SK-N-SH (cell line): ENCODE data around the gene FXYD5. TPM values are rescaled to one million over a fixed set of nuclear protein-coding genes. Genes with fewer than 3 reads are reported as not detected.

Experiments used
- CTCF ChIA-PET: fragments of 300-600, 350-600 bp; formaldehyde crosslinking; extraction: SDS; loops from one replicate; lab custom pipeline; 2021; lab: Yijun Ruan, JAX
- POLR2A ChIA-PET: fragments of 350-600 bp; sonication (Branson Sonifier 250); formaldehyde crosslinking; extraction: SDS; loops from one replicate; lab custom pipeline; 2020; ENCODE audit warnings: antibody characterized with exemption, inconsistent platforms; lab: Yijun Ruan, JAX
- DNase-seq: peaks from one replicate; pipeline ENCODE4 v3.0.0; 2012
- H2AFZ ChIP-seq: fragments of 200-600 bp; sonication (generic); 2 replicates; pipeline ENCODE4 v1.8.1; 2016; ENCODE audit warnings: antibody characterized with exemption, mild to moderate bottlenecking, low read depth
- H3F3A ChIP-seq: fragments of 200-600 bp; sonication (generic); replicated peaks from 2 replicates; pipeline ENCODE3; 2016; ENCODE audit warnings: antibody characterized with exemption, mild to moderate bottlenecking; ENCODE audit not compliant: insufficient read depth
- H3K27ac ChIP-seq, 2 experiments: fragments of 200-500 bp in 1 of 2; fragments of 200-600 bp in 1 of 2; sonication (Bioruptor generic) in 1 of 2; sonication (generic), shearing (Covaris generic) in 1 of 2; 2 replicates each; pipeline versions ENCODE4 v1.5.1 to v1.6.1; 2014 to 2016; ENCODE audit warnings: low read depth in 2 of 2, inconsistent platforms in 1 of 2, low read length in 1 of 2, mild to moderate bottlenecking in 1 of 2, mixed read lengths in 1 of 2
- H3K27me3 ChIP-seq: fragments of 200-600 bp; sonication (generic), shearing (Covaris generic); 2 replicates; pipeline ENCODE4 v1.6.1; 2016; ENCODE audit warnings: mixed run types; ENCODE audit not compliant: insufficient read depth
- H3K36me3 ChIP-seq, 2 experiments: fragments of 200-500 bp in 1 of 2; fragments of 200-600 bp in 1 of 2; sonication (Bioruptor generic) in 1 of 2; sonication (generic) in 1 of 2; replicated peaks in 1 of 2; 2 replicates each; pipeline versions ENCODE3 to v1.5.1; 2014 to 2016; ENCODE audit warnings: low read length in 1 of 2, mild to moderate bottlenecking in 1 of 2; ENCODE audit not compliant: insufficient read depth in 2 of 2, control insufficient read depth in 1 of 2
- H3K4me1 ChIP-seq, 2 experiments: fragments of 200-500 bp in 1 of 2; fragments of 200-600 bp in 1 of 2; sonication (Bioruptor generic) in 1 of 2; sonication (generic), shearing (Covaris generic) in 1 of 2; 2 replicates each; pipeline versions ENCODE4 v1.5.1 to v1.6.1; 2014 to 2016; ENCODE audit warnings: low read depth in 1 of 2, low read length in 1 of 2, mixed run types in 1 of 2; ENCODE audit not compliant: insufficient read depth in 2 of 2, control insufficient read depth in 1 of 2
- H3K4me2 ChIP-seq: fragments of 200-600 bp; sonication (generic), shearing (Covaris generic); 2 replicates; pipeline ENCODE4 v1.6.1; 2017; ENCODE audit warnings: mixed run types
- H3K4me3 ChIP-seq, 2 experiments: fragments of 200-500 bp in 1 of 2; fragments of 200-600 bp in 1 of 2; sonication (Bioruptor generic) in 1 of 2; sonication (generic), shearing (Covaris generic) in 1 of 2; 2 replicates each; pipeline versions ENCODE4 v1.5.1 to v1.8.1; 2014 to 2016; ENCODE audit warnings: low read depth in 2 of 2, inconsistent platforms in 1 of 2, low read length in 1 of 2, mild to moderate bottlenecking in 1 of 2, mixed read lengths in 1 of 2, moderate library complexity in 1 of 2
- H3K79me2 ChIP-seq: fragments of 200-600 bp; sonication (generic); 2 replicates; pipeline ENCODE4 v1.8.1; 2017; ENCODE audit warnings: mild to moderate bottlenecking; ENCODE audit not compliant: insufficient read depth
- H3K9ac ChIP-seq: fragments of 200-600 bp; sonication (generic); 2 replicates; pipeline ENCODE4 v1.6.1; 2017; ENCODE audit warnings: mixed run types
- H3K9me2 ChIP-seq: fragments of 200-600 bp; sonication (generic); 2 replicates; pipeline ENCODE4 v1.6.1; 2017; ENCODE audit warnings: mixed run types
- H3K9me3 ChIP-seq: fragments of 200-600 bp; sonication (generic); 2 replicates; pipeline ENCODE4 v1.6.1; 2017; ENCODE audit warnings: mixed run types, mild to moderate bottlenecking, moderate library complexity
- H4K20me1 ChIP-seq: fragments of 200-600 bp; sonication (generic); 2 replicates; pipeline ENCODE4 v1.6.1; 2017; ENCODE audit warnings: mild to moderate bottlenecking, mixed run types; ENCODE audit not compliant: insufficient read depth
- CHD2 ChIP-seq: fragments of 150-350 bp; IDR thresholded peaks from 2 replicates; pipeline ENCODE4 v1.6.1; 2018; ENCODE audit warnings: low read length; ENCODE audit not compliant: partially characterized antibody
- ELF1 ChIP-seq: IDR thresholded peaks from 2 replicates; pipeline ENCODE4 v1.4.0; 2012
- EP300 ChIP-seq, 2 experiments: IDR thresholded peaks; 2 replicates each; pipeline versions ENCODE4 v1.4.0 to v1.6.1; 2012; ENCODE audit warnings: borderline replicate concordance in 1 of 2, low read depth in 1 of 2, low read length in 1 of 2
- EZH2phosphoT487 ChIP-seq: fragments of 200-600 bp; sonication (generic); IDR thresholded peaks from 2 replicates; pipeline ENCODE4 v1.6.1; 2017; ENCODE audit warnings: low read depth, mixed run types, mild to moderate bottlenecking, antibody characterized with exemption, moderate library complexity, borderline replicate concordance
- FOSL2 ChIP-seq: IDR thresholded peaks from 2 replicates; pipeline ENCODE4 v1.4.0; 2012; ENCODE audit warnings: low read depth, mild to moderate bottlenecking, moderate library complexity, borderline replicate concordance
- FOXJ3 ChIP-seq: sonication (generic); formaldehyde crosslinking; IDR thresholded peaks from 2 replicates; pipeline ENCODE4 v1.5.1; 2020; ENCODE audit warnings: mild to moderate bottlenecking, missing genetic modification reagents
- MEF2A ChIP-seq: IDR thresholded peaks from 2 replicates; pipeline ENCODE4 v1.4.0; 2012; ENCODE audit warnings: low read depth, borderline replicate concordance
- MXI1 ChIP-seq: IDR thresholded peaks from 2 replicates; pipeline ENCODE4 v1.6.1; 2012; ENCODE audit warnings: mild to moderate bottlenecking, low read depth, low read length, improper control_type of control experiment
- NFIC ChIP-seq: IDR thresholded peaks from 2 replicates; pipeline ENCODE4 v1.4.0; 2012; ENCODE audit warnings: borderline replicate concordance
- POLR2AphosphoS5 ChIP-seq: IDR thresholded peaks from 2 replicates; pipeline ENCODE4 v1.6.1; 2012; ENCODE audit warnings: low read depth, low read length
- RAD21 ChIP-seq: IDR thresholded peaks from 2 replicates; pipeline ENCODE4 v1.6.1; 2012; ENCODE audit warnings: mild to moderate bottlenecking, low read length
- REST ChIP-seq: IDR thresholded peaks from 2 replicates; pipeline ENCODE4 v1.6.1; 2012; ENCODE audit warnings: mild to moderate bottlenecking, low read depth, low read length, moderate library complexity
- SIN3A ChIP-seq: IDR thresholded peaks from 2 replicates; pipeline ENCODE4 v1.6.1; 2012; ENCODE audit warnings: low read depth, mild to moderate bottlenecking, low read length, moderate library complexity, borderline replicate concordance
- SMC3 ChIP-seq: IDR thresholded peaks from 2 replicates; pipeline ENCODE4 v1.6.1; 2012; ENCODE audit warnings: low read depth, low read length, improper control_type of control experiment
- TCF12 ChIP-seq: IDR thresholded peaks from 2 replicates; pipeline ENCODE4 v1.4.0; 2012
- USF2 ChIP-seq: fragments of 150-350 bp; IDR thresholded peaks from 2 replicates; pipeline ENCODE4 v1.6.1; 2017; ENCODE audit warnings: antibody characterized with exemption, low read length, low read depth, borderline replicate concordance
- YY1 ChIP-seq: IDR thresholded peaks from 2 replicates; pipeline ENCODE4 v1.4.0; 2012; ENCODE audit warnings: low read depth, mild to moderate bottlenecking
- WGBS: methylation state at CpG from one replicate; pipeline ENCODE4 v1.1.6; 2017; ENCODE audit warnings: low lambda C conversion rate; 5-methylcytosine and 5-hydroxymethylcytosine counted together
- polyA plus RNA-seq, 3 experiments: library from polyadenylated mRNA; depleted of rRNA; stranded (reverse); fragments of >200 nt; gene quantifications; 2 replicates each; pipeline ENCODE4 v1.2.3, GENCODE V29; 2012
- TF ChIP-seq, protein P1 (sequence below): IDR thresholded peaks from 2 replicates; pipeline ENCODE4 v1.4.0; 2012; ENCODE audit warnings: low read depth, borderline replicate concordance

Gene FXYD5
- polyA plus RNA-seq, 1 of the 3 experiments (the other 2 are of a cell fraction), result 195 TPM

DNA sequence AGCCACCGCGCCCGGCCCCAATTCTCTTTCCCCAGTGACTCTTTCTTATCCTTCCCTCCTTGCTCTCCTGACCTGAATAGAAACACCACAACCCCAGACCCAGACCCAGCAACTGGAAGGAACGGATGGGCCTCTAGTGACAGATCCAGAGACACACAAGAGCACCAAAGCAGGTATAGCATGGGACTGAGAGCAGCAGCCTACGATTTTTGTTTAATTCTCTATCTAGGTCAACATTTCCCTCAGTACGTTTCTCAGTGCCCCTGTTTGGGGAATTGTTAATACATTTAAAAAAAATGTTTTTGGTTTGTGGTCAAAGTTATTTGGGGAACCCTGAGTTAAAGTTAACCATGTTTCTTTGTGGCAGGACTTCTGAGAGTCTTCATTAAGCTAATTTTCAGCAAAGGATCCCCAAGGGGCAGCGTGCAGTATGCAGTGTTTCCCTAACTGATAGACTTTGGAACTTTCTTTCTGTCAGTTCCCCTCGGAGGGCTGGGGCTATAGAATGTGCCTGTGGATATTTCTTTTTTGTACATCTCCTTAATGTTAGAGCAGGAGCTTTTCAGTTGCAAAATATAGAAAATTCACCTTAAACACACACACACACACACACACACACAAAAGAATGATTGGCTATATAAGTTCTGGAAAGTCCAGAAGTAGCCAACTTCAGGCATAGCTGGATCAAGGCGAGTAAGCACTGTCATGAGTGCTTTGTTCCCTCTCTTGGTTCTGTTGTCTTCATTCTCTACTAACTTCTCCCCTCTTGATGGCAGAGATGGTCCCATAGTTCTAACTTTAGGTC, 6.3 kb downstream of the FXYD5 start:
- Histone ChIP-seq H3K4me1 (no peaks in the 10 kb centered on the region), H3K9me3 (no peaks in the 10 kb centered on the region; the same call in 1 of the 2 replicates), H3K27ac (no peak overlapping the region), H3K4me3 (no peak overlapping the region), H3K4me2 (no peak overlapping the region), H3K9ac (no peak overlapping the region), H3K36me3 (peaks cover 6 to 66% of the 10 kb centered on the region in 2 experiments), H2AFZ (no peak overlapping the region), H3F3A (no peaks in the 10 kb centered on the region), H3K9me2 (no peaks in the 10 kb centered on the region), H3K27me3 (no peaks in the 10 kb centered on the region), H4K20me1 (no peaks in the 10 kb centered on the region), H3K79me2 (peaks cover 5% of the 10 kb centered on the region)
- DNase-seq, result no peak
- 80% methylated on average over 9 of the region's 9 CpGs for WGBS
- TF ChIP-seq POLR2AphosphoS5, result no peak
- TF ChIP-seq YY1, result no peak
- TF ChIP-seq EP300 (IDR thresholded peaks at IDR 0.05; ENCODE audit: borderline replicate concordance in 1 of 2, low read depth in 1 of 2, low read length in 1 of 2), result no peak
- TF ChIP-seq EZH2phosphoT487, result no peak
- no peak for TF ChIP-seq CHD2
- TF ChIP-seq ELF1, result no peak
- no peak for TF ChIP-seq FOXJ3
- no peak for TF ChIP-seq MEF2A
- ChIA-PET POLR2A (no interaction called here), CTCF (interaction anchor here (1.0 to 2.0 kb wide), 3 partner anchors 93 to 308 kb away, joined by 3 to 5 read pairs (median 3); no protein-coding TSS in a partner anchor)

DNA sequence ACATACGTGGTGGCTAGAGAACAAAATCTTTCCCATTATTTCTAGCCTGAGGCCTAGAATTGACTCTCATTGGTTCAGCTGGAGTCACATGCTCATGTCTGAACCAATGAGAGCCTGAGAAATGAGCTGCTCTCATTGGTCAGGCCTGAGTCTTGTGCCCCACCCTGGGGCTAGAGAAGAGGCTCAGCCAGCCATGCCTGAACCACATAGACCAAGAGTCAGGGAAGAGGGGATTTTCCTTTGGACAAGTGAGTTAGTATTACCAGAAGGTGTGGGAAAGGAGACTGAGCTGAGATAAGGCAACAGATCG, 6.9 kb downstream of the FXYD5 start:
- no peaks in the 10 kb centered on the region for H3K9me2 ChIP-seq
- H3K4me1 ChIP-seq, result no peaks in the 10 kb centered on the region
- H3K27me3 ChIP-seq, result no peaks in the 10 kb centered on the region
- ChIA-PET CTCF (interaction anchor here (1.0 to 1.2 kb wide), 2 partner anchors 94 to 307 kb away, joined by 3 read pairs; no protein-coding TSS in a partner anchor), POLR2A (no interaction called here)
- H3K27ac ChIP-seq, result no peak overlapping the region
- TF ChIP-seq NFIC (no peak), USF2 (no peak), SMC3 (no peak), TCF12 (no peak), RAD21 (no peak), FOSL2 (no peak), SIN3A (no peak), REST (no peak), MXI1 (no peak), ELF1 (no peak), POLR2AphosphoS5 (no peak), FOXJ3 (no peak)
- TF ChIP-seq, protein P1, sequence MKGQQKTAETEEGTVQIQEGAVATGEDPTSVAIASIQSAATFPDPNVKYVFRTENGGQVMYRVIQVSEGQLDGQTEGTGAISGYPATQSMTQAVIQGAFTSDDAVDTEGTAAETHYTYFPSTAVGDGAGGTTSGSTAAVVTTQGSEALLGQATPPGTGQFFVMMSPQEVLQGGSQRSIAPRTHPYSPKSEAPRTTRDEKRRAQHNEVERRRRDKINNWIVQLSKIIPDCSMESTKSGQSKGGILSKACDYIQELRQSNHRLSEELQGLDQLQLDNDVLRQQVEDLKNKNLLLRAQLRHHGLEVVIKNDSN, result no peak
- H3K4me2 ChIP-seq, result no peak overlapping the region
- peaks cover 11 to 71% of the 10 kb centered on the region in 2 experiments for H3K36me3 ChIP-seq
- H2AFZ ChIP-seq, result no peak overlapping the region
- no peaks in the 10 kb centered on the region; the same call in 1 of the 2 replicates for H3K9me3 ChIP-seq
- no peak overlapping the region for H3K9ac ChIP-seq
- 67% methylated on average over 2 of the region's 2 CpGs for WGBS
- H3K79me2 ChIP-seq, result no peaks in the 10 kb centered on the region; the same call in 1 of the 2 replicates
- no peaks in the 10 kb centered on the region for H3F3A ChIP-seq
- H4K20me1 ChIP-seq, result no peaks in the 10 kb centered on the region
- no peak overlapping the region for H3K4me3 ChIP-seq
- DNase-seq, result no peak
